HG02943 (cell line): ENCODE data around the gene VMAC.

Experiments
- ATAC-seq: cut with Tn5 transposase; IDR thresholded peaks from one replicate; pipeline ENCODE4 v1.9.1; 2021; ENCODE audit warnings: mild to moderate bottlenecking, low read depth, moderate library complexity; ENCODE audit not compliant: unreplicated experiment

The VMAC gene

DNA sequence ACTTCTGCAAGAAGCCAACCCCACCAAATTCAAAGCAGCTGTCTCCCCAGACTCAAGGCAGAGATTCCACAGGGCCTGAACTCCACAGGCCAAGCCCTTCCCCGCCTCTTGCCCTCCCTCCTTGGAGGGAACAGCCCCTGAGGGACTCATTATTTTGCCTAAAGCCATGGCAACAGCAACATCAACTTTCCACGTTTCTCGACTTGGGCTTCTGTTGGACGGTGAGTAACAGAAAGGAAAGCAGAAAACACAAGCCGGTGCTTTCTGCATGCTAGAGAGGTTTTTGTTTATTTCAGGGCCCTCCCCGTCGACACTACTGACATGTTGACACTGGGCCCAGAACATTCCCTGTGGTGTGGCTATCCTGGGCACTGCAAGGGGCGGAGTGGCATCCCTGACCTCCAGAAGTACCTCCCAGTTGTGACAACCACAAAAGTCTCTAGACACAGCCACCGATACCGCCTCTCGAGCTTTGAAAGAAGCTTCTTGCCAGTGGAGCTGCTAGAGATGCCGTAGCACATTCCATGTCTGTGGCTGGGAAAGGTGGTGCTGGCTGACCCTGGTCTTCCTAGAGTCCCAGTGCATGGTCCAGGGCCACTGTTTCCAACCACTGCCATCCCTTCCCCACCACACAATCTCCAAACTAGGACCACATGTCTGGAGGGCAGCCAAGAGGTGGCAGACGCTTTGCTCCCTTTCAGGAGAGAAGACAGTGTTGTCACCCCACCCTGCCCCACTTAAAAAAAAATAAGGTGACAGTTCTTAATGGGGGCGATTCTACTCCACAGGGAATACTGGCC lies 22.2 kb downstream of the VMAC start:
- ATAC-seq, result no peak

DNA sequence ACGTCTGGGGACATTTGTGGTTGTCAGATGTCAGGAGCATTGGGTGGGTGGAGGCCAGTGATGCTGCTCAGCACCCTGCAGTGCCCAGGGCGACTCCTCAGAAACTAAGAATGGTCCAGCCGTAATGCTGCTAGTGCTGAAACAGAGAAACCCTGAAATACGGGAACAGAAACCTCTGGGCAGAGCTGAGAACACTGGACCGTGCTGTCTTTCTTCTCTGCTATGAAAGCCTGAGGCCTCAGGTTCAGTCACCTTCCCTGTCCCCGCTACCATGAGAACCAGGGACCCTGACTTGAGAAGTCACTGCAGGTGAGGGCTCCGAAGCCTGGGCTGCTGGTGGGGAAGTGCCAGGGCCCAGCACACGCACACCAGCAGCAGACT lies 22.8 kb downstream of the VMAC start:
- ATAC-seq, result peak; percentile 71

DNA sequence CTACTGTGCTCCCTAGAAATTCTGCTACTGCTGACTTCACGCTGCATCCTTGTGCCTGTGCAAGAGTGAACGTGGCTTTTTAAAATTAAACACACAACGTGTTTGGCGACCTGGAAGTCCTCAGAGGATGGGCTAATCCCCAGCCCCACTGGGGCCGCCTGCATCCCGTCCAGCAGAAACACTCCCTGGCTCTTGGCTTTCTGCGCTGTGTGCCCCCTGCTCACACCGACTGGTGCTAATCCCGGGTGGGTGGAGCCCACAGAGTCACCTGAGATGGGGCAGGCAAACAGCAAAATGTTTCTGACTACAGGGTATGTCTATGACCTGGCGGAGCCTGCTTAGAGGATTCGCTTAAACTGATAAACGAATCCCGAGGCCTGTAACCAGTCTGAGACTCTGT lies 24.5 kb downstream of the VMAC start:
- ATAC-seq, result no peak

DNA sequence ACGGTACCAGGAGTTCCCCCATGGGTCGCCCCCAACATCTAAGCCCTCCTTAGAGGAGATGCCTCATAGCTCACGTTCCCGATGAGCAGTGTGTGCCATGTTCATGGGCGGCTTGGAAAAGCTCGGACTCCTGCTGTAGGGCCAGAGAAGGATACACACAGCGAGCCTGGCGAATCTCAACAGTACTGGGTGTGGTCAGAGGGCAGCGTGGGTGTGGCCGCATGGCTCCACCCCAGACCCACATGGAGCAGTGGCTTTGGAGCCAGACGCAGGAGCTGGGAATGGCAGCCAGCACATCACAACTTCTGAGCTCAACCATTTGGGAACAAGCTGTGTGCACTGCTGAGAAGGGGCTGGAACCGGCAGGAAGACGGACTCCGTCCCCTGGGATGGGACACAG lies 25.0 kb downstream of the VMAC start:
- ATAC-seq, result no peak

DNA sequence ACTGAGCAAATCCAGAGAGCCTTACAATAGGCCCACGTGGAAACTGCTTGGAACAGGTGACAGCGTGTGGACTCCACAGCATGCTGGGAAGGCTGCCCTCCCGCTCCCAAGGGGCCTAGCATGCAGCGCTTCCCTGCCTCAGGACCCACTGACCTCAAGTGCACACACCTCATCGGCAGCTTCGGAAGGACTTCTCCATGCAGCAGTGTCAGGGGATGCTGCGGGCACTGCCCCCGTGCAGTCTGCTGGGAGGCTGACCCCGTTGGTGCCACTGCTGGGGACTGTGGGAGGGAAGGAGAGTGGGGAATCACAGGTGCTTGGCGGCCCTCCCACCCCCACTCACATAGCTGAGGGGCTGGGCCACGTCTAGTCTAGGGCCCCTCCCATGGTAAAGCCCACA lies 26.6 kb downstream of the VMAC start:
- no peak for ATAC-seq

DNA sequence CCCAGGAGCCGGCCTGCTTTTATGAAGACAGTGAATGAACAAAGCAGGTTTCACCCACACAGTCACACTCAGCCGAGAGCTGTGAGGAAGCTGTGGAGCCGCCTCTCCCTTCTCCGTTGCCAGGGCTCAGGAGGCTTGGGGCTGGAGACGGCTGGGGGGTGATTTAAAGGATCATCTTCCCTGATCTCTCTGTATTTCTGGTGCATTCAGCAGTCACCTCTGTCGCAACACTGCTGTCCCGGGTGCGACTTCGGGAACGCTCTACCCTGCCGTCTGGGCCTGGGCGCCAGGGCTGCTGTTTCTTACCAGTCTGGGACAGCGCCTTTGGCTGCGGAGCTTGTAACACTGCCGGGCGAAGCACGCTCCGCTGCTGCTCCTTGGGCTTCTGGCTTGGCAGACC lies 27.5 kb downstream of the VMAC start:
- no peak for ATAC-seq

DNA sequence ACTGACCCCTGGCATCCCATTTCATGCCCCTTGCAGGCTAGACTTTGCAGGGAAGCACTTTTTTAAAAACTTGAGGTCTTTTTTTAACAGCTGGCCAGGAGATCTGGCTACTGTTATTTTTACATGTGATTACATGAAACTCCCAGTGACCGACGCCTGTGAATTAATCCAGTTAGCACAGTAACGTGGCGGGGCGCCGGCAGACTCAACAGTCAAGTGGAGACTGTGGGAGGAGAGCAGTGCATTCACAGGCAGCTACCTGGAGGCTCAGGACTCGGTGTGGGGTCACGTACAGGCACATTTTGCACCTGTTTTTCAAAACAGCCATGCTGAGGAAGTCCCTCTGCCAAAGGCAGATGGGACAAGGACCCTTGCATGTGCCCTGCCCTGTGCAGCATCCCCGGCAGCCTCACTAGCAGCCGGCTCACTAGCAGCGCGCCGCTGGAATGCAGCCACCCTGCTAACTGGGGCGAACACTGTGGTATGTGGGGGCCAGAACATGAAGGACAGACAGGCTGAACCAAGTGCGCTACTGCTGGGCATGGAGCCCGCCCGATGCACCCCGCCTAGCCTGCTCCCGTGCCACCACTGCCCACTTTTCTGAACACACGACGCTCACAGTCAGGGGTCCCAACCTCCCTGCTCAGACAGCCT lies 28.1 kb downstream of the VMAC start:
- no peak for ATAC-seq

DNA sequence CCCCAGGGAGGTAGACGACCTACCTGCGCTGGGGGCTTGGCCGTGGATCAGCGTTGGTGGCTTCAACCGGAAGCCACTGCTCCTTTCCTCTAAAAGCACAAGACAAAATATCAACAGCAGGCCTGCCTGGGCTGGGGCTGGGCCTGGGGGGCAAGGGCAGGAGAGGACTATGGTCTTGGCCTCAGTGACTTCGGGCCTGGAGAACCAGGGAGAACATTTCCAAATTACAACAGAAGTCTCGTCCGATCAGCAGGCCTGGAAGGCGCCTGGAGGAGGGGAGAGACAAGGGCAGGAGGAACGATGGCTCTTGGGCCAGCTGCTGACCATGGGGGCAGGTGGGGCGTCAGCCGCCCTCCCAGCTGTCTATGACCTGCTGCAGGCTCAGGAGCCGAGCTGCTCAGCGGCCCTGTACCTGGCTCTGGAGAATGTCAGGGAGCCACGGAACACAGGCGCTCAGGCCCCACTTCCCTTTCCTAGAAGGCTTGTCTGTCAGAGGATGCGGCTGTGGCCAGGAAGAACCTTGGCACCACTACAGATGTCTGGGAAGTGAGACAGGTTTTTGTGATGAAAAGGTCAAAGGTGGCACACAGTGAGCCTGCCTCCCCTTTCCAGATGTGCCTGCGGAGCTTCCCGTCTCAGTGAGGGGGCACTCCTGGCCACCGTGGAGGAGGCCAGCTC lies 28.9 kb downstream of the VMAC start:
- ATAC-seq, result no peak

DNA sequence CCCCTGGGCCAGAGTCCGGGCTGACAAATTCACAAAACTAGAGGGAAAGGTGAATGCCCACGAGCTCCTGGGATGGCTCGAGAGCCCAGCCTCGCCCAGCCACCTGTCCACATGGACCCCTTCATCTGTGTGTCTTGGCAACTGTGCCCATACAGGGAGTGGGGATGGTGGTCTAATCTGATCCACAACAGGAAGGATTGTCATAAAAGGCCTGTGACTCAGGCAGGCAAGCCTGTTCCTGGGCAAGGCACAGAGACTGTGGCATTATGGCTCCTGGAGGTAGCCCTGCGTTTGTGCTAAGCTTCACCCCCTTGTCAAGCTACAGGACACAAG lies 29.4 kb downstream of the VMAC start:
- ATAC-seq, result no peak

DNA sequence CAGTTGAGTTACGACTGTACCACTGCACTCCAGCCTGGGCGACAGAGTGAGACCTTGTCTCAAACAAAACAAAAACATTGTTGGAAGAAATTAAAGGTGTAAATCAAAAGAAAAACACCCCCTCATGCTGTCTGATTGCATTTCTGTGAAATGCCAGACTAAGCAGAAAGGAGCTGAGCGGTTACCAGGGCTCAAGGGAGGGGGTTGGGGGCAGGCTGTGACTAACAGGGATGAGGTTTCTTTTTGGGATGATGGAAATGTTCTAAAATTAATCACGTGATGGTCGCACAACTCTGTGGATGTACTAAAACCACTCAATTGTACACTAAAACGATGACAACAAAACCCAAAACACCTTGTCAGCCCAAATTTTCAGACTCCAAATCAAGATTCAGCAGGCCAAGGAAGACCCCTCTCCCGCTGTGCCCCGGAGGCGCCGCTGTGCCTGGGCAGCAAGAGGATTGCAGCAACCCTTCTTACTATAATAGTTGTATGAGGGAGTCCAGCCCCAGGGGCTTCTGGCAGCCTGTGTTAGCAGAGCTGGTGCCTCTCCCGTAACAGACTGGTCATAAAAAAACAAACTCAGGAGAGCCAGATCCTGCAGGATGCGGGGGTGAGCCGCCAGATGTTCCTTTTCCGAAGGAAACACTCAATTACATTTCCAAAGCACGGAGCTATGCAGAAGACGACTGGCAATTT lies 30.3 kb downstream of the VMAC start:
- ATAC-seq, result no peak

DNA sequence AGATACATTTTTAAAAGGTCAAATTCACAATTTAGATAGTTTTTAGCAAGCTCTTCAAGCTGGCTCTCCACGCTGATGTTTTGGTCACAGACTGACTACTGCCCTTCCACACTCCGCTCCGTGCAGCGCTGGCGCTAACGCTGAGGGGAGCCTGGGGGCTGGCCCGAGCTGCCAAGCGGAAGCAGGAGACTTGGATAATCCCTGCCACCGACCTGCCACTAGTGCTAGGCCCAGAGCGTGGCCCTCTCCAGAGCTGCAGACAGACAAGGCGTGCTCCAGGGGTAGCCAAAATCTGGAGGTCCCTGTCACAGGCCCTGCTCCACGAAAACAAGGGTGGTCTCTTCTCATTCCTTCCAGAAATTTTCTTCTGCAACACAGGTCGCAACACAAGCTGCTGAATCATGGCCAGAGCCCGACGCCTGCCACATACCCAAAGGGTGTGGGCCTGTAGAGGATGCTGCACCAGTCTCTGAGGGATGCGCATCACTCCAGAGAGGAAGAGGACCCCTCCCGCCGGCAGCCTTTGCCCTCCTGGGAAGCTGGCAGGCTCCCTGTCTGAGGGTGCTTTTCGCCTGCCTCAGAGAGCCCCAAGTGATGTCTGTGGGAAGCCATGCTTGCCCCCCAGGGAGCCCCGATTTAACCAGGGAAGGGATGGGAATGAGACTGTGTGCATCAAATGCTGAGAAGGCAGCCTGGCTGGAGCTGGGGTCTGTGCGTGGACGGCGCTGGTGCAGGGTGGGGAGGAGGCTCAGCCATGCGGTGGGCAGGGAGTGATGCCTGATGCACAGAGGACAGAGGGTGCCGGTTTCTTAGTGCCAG lies 31.0 kb downstream of the VMAC start:
- ATAC-seq, result no peak

DNA sequence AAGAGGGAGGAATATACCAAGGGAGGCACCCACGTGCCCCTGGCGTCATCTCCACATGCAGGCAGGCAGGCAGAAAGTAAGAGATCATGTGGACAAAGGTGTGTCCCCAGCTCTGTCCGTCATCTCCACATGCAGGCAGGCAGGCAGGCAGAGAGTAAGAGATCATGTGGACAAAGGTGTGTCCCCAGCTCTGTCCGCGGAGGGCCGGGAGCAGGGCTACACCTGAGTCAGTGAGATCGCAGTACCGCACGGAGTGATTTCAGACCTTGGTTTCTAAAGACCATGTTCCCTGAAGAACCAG lies 31.6 kb downstream of the VMAC start:
- no peak for ATAC-seq

DNA sequence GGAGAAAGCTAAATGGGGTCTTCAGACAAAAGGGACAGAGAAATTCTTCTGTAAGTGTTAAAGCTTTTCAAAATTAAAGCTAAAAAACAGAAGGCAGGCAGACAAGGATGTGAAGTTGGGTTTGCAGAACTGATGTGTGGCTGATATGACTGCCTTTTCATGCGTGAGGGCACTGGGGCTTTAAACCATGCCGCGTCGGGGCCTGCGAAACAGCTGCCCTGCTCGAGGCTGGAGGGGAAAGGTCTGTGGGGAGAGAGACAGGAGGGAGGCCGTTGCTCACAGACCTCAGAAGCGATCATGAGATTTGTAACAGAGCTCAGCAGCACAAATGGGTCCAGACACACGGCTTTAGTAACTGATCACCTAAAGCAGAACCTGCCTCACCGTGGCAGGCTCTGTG lies 32.9 kb downstream of the VMAC start:
- ATAC-seq, result no peak

DNA sequence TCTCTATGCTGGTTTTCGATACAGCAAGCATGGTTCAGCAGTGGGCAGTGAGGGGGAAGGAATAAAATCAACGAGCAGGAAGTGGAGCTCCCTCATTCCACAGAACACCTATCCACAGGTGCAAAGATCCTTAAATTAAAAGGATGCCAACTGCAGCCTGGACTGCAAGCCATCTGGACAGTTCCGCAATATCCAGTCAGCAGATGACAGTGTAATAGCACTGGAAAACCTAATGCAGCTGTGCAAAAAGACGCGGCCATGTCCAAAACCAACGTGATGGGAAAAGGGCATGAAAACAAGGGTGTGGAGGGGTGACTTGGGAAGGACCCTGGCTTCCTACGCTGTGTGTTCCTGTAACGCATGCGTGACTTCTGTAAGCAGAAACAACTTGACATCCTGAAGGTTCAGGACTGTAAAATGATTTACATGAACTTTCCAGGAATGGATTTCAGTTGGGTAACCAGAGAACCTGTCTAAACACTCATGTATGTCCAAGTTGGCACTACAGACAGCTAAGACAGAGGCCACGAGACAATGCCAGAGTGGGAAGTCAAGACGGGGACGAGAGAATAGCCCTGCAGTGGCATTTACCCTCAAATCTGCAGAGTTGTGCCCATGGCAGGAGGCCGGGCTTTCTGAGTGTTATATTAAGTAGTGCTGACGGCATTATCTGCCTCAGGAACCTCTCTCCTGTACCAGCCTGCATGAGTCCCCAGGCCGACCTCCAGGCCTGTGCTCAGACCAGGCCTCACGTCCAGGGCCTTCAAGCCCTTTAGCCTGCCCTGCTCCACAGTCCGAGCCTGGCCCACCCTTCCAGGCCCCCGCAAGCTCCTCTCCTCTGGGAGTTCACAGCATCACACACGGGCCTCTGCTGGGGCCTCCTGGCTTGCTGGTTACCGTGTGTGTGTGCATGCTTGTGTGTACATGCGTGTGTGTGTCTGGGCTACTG lies 35.9 kb downstream of the VMAC start:
- no peak for ATAC-seq

DNA sequence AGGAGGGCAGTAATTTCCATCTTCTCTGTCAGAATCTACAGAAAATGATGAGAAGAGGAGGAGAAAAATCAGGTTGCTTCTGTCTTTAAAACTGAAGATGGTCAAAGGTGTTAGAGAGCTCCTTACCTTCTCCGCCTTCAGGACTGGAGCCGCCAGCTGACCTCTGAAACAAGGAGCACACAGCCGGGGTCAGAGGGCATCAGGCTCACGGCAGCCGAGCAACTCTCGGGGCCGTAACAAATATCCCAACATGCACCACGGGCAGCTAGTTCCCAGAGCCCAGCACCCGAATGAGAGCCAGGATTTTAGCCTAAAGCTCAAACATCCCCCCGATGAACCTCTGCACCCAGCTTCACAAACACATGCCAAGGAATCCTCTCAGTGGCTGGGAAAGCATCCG lies 37.0 kb downstream of the VMAC start:
- no peak for ATAC-seq

DNA sequence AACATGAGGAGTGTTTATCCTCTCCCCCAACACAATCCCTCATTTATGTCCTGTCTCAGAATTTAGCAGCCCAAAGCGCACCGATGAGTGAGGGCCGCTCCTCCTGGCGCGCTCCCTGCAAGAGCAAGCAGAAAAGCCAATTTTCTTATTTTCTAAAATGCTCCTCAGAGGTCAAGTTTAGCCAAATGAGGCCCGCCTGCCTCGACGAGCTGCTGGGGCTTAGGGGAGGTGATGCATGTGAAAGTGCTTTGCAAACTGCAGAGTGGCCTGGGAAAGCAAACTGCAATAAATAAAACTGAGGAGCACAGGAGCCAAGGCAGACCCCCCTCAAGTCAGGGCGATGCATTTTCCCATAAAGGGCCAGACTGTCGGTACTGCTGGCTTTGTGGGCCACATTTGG lies 38.4 kb downstream of the VMAC start:
- no peak for ATAC-seq

DNA sequence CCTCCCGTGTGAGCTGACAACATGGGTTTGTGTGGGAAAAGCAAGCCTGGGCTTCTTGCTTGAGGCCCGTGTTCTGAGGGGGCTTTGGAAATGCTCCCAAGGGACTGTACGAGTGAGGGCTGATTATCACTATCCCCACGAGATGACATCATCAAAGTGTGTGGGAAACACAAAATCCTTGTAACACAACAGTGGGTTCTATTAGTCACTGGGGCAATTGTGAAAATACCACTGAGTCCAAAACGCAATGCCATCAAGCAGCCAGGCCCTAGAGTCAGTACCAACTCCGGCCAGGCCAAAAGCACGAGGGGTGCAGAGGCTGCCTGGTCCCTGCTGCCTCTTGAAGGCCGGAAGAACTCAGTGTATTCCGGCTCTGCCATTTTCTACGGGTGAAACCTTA lies 39.0 kb downstream of the VMAC start:
- ATAC-seq, result no peak

DNA sequence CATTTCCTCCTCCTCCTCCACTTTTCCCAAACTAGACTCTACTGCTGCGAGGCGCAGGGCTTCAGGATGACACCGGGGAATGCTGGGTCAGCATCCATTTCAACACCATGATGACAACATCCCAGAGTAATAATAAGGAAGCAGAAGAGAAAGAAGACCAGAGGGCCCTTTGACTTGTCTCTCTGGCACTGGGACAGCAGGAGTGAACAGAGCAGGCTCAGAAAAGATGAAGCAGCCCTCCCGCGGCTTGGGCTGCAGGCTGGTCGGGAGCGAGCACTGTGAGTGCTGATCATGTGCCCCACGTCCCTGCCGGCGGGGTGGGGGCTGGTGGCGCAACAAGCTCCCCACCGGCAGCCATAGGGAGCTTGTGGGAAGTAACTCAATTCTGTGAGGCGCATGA lies 42.8 kb downstream of the VMAC start:
- no peak for ATAC-seq

DNA sequence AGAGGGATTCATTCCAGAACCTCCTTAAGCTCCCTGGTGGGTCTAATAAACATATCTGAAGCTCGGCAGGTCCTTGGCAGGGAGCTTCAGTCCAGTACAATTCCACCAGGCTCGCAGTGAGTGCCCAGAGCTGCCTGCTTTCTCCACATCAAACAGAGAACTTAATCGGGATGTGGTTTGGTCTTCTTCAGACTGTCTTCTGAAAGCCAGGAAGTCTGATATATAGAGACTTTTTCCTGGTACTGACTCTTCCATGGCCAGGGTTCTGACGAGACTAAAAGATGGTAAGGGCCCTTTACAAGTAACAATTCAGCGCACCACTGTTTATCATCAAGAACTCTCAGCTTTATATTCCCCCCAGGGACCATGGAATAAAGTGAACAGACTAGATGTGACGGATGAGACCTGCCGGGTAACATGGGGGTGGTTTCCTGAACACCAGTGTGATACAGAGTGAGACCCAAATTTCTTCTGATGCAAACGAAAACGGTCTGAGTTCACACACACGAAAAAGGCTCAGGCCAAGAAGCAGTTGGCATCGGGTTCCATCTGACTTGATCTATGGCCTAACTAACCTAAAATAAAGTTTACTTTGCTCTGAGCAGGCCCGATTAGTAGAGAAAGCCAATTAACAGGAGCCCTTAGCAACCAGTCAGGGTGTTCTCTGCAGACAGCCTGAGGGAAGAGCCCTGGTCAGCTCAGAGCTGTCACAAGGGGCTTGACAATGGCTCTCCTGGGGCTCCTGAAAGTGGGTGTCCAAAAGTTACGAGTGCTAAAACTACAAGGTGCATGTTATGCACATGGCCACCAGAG lies 44.3 kb downstream of the VMAC start:
- no peak for ATAC-seq
